ENCODE measurements around the gene APC. TPM values are rescaled to one million over a fixed set of nuclear protein-coding genes. Genes with fewer than 3 reads are reported as not detected.
"Not testable (repeated sequence)": the region's sequence is repeated elsewhere in the genome, so short reads cannot be mapped to it uniquely, and the experiment has no call there.

APC gene
- total RNA-seq, 1 donor from 2014 or later, result 27.7 TPM

GRCh38 chr5:112711436-112711835, 26.2 kb upstream of the APC start:
- intact Hi-C loops (cut with micrococcal nuclease), result no loop called here

- intact Hi-C loops (cut with micrococcal nuclease), result no loop called here
Observed at GRCh38 chr5:112713206-112713605, 24.5 kb upstream of the APC start.

- intact Hi-C loops (cut with micrococcal nuclease), result not testable (repeated sequence)
Observed at GRCh38 chr5:112716895-112717294, 20.8 kb upstream of the APC start.

GRCh38 chr5:112717506-112718082, 20.1 kb upstream of the APC start:
- intact Hi-C loops (cut with micrococcal nuclease), result no loop called here

DNA sequence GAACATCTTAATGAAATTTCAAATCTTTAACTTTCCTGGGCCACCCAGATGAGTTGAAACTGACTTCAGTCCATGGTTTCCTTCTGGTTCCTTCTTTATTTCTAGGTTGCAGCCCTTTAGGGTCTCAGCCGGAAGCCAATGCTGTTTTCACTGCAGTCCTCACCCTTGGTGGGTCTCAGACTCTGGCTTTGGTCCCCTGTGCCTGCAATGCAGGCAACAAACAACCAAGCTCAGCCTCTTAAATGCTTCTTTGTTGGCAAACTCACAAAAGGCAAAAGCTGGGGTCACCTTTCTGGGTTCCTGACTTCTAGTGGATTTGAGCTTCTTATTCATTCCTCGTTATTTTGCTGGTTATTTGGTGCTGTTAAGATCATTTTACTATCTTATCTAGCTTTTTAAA, 19.3 kb upstream of the APC start:
- intact Hi-C loops (cut with micrococcal nuclease), result no loop called here

DNA sequence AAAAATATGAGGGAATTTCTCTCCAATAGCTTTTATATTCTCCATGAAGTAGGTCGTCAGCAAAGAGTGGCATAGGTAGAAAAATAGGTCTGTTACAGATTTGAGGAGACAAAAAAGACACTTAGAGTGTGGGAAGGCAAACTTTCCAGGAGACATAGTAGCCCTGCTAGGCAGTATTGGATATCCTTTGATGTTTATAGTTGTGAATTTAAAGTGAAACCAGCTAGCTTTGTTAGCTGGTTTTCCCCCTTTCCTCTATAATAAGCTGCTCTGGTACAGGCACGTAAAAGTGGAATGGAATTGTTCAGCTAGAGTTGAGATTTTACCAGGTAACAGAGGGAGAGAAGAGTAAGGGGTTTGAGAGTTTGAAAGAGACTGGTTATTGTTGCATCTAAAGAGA, 17.1 kb upstream of the APC start:
- intact Hi-C loops (cut with micrococcal nuclease), result no loop called here

DNA sequence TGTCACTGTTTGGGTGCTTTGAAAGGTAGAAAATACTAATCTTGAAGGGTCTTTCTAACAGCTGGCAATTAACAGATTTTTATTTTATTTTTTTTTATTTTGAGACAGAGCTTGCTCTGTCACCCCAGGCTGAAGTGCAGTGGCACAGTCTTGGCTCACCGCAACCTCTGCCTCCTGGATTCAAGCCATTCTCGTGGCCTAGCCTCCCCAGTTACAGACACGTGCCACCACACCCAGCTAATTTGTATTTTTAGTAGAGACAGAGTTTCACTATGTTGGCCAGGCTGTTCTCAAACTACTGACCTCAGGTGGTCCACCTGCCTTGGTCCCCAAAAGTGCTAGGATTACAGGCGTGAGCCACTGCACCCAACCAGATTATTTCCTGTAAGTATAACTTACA, 12.8 kb upstream of the APC start:
- intact Hi-C loops (cut with micrococcal nuclease), result no loop called here

GRCh38 chr5:112729630-112730029, 8.1 kb upstream of the APC start:
- intact Hi-C loops (cut with micrococcal nuclease), result no loop called here

DNA sequence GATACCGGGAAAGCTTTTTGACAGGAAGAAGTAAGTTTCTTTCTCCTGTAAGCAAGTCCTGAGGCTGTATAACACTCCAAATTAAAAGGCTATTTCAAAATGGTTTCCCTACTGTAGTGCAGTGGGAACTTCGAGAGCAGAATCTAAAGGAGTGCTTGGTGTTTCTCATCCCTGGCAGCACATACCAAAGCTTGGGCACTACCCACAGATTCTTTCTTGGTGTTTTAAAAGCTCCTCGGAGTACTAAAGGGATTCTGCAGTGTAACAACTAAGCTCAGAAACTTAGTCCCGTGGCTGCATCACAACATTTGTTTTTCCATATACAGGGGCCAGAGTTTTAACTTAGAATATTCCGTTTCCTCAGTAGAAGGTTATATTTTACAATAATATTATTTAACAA, 5.6 kb upstream of the APC start:
- intact Hi-C loops (cut with micrococcal nuclease), result no loop called here

GRCh38 chr5:112733586-112733985, 4.1 kb upstream of the APC start:
- intact Hi-C loops (cut with micrococcal nuclease), result no loop called here

GRCh38 chr5:112734597-112734996, 3.1 kb upstream of the APC start:
- intact Hi-C loops (cut with micrococcal nuclease), result no loop called here

- intact Hi-C loops (cut with micrococcal nuclease), result loop anchor here (2.0 kb wide), 1 partner anchor 21 kb away; no protein-coding TSS in a partner anchor
Observed at GRCh38 chr5:112735702-112736101, 2.0 kb upstream of the APC start.

DNA sequence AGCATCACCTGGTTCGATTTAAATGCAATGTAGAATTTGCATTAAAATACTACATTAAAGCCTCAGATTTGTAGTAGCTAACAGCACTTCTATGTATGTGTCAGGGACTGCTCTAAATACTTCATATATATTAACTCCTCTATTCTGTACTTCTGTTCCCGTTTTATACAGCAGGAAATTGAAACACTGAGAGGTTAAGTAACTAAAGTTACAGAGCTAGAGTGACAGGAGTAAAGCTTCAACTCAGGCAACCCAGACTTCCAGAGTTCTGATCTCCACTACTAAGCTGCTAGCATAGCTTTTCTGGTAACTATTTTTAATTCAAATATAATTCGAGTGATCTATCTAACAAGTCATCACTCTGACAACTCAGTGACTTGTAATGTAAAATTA, 619 bp upstream of the APC start:
- intact Hi-C loops (cut with micrococcal nuclease), result loop anchor here (1.0 to 2.0 kb wide), 3 partner anchors 9 to 30 kb away; no protein-coding TSS in a partner anchor

DNA sequence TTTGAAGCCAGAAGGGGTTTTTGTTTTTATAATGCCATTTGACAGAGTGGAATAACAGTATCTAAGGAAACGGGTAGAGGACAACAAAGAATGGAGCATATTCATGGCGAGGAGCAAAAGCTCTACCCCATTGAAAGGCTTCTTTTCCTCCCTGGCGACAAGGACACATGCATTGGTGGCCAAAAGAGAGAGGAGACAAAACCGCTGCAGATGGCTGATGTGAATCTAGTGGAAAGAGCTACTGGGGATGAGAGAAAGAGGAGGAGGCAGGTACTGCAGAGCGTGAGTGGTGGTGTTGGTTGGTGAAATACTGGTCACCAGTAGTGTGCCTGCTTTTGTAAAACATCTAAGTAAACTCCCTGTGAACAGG, 491 bp downstream of the APC start:
- intact Hi-C loops (cut with micrococcal nuclease), result no loop called here

DNA sequence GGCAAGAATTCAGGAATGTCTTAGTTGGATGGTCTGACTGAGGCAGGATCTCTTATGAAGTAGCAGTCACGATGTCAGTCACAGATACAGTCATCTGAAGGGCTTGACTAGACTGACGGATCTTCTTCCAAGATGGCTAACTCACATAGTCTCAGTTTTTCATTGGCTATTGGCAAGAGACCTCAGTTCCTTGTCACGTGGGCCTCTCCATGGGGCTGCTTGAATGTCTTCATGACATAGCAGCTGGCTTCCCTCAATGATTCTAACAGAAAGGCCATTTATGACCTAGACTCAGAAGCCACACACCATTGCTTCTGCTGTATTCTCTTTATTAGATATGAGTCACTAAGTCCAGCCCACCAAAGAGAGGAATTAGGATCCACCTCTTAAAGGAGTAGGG, 4.7 kb downstream of the APC start:
- intact Hi-C loops (cut with micrococcal nuclease), result no loop called here

DNA sequence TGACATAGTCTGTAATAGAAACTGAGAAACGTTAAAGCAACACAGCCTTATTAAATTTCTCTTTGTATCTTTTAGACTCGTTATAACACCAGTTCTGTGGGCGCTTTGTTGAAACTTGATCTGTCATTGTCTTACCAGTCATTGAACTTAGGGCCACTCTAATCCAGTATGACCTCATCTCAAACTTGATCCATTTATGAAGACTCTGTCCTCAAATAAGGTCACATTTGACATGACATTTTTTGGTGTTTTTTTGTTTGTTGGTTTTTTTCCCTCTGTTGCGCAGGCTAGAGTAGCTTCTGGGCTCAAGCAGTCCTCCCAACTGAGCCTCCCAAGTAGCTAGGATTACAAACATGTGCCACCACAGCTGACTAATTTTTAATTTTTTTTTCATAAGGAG, 5.9 kb downstream of the APC start:
- intact Hi-C loops (cut with micrococcal nuclease), result no loop called here

- intact Hi-C loops (cut with micrococcal nuclease), result no loop called here
Observed at GRCh38 chr5:112752335-112752734, 14.7 kb downstream of the APC start.

DNA sequence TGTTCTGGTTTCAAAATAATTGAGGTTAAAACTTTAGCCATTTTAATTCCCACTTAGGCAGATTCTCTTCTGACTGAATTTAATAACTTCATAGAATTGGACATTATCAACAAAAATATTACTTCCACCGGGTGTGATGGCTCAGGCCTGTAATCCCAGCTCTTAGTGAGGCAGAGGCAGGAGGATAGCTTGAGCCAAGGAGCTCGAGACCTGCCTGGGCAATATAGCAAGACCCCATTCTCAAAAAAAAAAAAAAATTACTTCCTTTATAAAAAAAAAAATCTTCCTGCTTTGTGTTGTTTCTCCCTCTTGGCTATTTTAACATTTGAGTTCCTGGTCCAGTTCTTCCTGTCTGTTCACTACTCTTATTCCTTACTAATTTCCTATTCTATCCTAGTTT, 18.0 kb downstream of the APC start:
- intact Hi-C loops (cut with micrococcal nuclease), result loop anchor here (2.0 to 5.0 kb wide), 5 partner anchors 19 to 593 kb away; partner anchors contain the start of genes APC, DCP2, EPB41L4A and REEP5

GRCh38 chr5:112757468-112758208, 20.0 kb downstream of the APC start:
- intact Hi-C loops (cut with micrococcal nuclease), result loop anchor here (1.0 to 5.0 kb wide), 12 partner anchors 21 to 849 kb away; partner anchors contain the start of genes APC, DCP2, EPB41L4A and REEP5

- intact Hi-C loops (cut with micrococcal nuclease), result loop anchor here (5.0 kb wide), 3 partner anchors 164 to 596 kb away; partner anchors contain the start of genes DCP2 and REEP5
Observed at GRCh38 chr5:112758676-112759075, 21.0 kb downstream of the APC start.

- intact Hi-C loops (cut with micrococcal nuclease), result no loop called here
Observed at GRCh38 chr5:112762113-112762810, 24.6 kb downstream of the APC start.

DNA sequence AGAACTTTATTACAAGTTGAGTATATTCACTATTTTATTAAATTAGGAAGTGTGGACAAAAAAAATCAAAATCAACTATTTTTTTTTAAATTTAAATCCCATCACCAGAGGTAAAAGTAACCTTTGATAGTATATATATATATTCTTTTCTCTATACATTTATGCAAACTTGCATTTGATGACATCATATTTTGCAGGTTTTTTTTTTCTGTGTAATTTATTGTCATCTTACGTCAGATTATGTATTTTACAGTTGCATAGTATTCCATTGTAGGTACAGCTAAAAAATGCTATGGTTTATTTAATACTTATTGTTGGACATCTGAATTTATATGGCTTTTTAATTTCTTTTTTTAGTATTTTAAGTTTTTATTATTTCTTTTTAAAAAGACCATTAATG, 25.5 kb downstream of the APC start:
- intact Hi-C loops (cut with micrococcal nuclease), result no loop called here

All from T-helper 1 cell treated with Interleukin-12 subunit alpha and Interleukin-12 subunit beta and Interleukin-4 antibody, amounts not matched to agents 30 ng/mL and 1 ng/mL, for 36 hours (primary cell).